ENCODE data around the gene STAT5A.

STAT5A gene

DNA sequence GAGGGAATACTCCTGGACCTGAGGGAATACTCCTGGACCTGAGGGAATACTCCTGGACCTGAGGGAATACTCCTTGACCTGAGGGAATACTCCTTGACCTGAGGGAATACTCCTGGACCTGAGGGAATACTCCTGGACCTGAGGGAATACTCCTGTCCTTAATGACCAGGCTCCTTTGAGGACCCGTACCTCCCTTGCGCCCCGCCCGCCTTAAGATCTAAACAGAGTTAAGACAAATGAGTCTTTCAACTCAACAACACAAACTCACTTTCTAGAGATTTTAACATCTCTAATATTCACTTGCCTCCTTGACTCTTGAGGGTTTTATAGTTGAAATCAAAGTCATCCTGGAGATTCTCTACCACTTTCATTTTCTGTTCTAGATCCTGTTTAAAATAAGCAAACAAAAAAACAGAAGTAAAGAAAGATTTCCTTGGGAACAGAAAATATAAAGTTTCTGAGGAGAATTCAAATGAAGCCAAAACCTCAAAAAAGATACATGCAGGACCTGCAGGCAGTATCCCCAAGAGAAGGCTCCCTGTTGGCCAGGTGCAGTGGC, 50.2 kb downstream of the STAT5A start:
- in situ Hi-C loops (cut with MboI; ENCODE audit: low pct_unique_long_range_greater_than_20kb, low sequenced_read_pairs, unreplicated experiment) = no loop called here
- TF ChIP-seq, protein P1, sequence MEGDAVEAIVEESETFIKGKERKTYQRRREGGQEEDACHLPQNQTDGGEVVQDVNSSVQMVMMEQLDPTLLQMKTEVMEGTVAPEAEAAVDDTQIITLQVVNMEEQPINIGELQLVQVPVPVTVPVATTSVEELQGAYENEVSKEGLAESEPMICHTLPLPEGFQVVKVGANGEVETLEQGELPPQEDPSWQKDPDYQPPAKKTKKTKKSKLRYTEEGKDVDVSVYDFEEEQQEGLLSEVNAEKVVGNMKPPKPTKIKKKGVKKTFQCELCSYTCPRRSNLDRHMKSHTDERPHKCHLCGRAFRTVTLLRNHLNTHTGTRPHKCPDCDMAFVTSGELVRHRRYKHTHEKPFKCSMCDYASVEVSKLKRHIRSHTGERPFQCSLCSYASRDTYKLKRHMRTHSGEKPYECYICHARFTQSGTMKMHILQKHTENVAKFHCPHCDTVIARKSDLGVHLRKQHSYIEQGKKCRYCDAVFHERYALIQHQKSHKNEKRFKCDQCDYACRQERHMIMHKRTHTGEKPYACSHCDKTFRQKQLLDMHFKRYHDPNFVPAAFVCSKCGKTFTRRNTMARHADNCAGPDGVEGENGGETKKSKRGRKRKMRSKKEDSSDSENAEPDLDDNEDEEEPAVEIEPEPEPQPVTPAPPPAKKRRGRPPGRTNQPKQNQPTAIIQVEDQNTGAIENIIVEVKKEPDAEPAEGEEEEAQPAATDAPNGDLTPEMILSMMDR (IDR thresholded peaks at IDR 0.05; ENCODE audit: extremely low read depth, insufficient read depth, missing control alignments) = no peak
- DNase-seq (ENCODE audit: low spot score) = no peak

DNA sequence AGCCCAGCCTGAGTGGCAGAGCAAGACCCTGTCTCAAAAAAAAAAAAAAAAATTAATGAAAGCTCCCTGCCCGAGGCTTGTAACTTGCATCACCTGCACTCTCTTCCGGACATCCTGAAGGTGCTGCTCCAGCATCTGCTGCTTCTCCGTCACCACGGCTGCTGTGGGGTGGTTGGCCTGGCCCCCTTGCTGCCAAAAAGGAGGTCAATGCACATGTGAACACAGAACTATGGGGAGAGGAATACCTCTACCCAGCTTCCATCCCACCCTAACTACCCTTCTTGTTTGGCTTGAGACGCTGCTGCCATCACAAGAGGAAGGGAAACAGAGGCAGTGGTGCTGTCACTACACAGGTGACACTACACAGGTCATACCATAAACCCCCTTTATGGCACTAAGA, 50.9 kb downstream of the STAT5A start:
- TF ChIP-seq, protein P1 (IDR thresholded peaks at IDR 0.05; ENCODE audit: extremely low read depth, insufficient read depth, missing control alignments) = no peak
- DNase-seq (ENCODE audit: low spot score) = no peak
- in situ Hi-C loops (cut with MboI; ENCODE audit: low pct_unique_long_range_greater_than_20kb, low sequenced_read_pairs, unreplicated experiment) = no loop called here

DNA sequence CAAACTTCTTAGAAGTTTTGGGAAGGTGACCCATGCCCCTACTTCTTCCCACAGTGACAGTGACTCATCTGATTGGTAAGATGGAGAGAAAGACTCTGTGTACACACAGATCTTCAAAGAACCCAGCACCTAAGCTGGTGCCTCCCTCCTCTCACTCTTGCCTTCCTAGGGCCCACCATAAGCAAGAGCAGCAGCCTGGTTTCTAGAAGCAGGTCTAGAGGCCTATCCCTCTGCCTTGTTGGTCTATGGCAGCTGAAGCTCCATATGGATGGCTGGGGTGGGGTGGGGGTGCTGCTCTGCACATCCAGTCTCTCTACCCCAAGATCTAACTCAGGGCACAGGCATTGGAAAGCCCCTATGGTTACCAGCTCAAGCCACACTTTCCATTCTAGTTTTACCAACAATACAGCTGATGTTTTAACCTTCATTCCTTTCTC, 52.4 kb downstream of the STAT5A start:
- no peak for DNase-seq (ENCODE audit: low spot score)
- TF ChIP-seq, protein P1 (IDR thresholded peaks at IDR 0.05; ENCODE audit: extremely low read depth, insufficient read depth, missing control alignments) = no peak
- in situ Hi-C loops (cut with MboI; ENCODE audit: low pct_unique_long_range_greater_than_20kb, low sequenced_read_pairs, unreplicated experiment) = no loop called here

DNA sequence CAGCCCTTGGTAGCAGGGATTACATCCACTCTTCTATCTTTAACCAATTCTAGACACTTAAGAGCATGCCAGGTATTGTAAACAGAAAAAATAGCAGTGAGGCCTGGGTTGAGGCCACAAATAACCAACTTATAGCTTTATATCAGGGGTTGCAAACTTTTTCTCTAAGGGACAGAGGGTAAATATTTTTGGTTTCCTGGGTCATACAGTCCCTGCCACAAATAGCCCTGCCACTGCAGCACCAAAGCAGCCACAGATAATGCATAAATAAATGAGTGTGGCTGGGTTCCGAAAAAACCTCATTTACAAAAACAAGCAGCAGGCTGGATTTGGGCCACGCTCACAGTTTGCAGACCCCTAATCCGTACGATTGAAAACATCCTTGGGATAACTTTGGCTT, 53.3 kb downstream of the STAT5A start:
- no peak for DNase-seq (ENCODE audit: low spot score)
- TF ChIP-seq, protein P1 (IDR thresholded peaks at IDR 0.05; ENCODE audit: extremely low read depth, insufficient read depth, missing control alignments) = no peak
- in situ Hi-C loops (cut with MboI; ENCODE audit: low pct_unique_long_range_greater_than_20kb, low sequenced_read_pairs, unreplicated experiment) = no loop called here

DNA sequence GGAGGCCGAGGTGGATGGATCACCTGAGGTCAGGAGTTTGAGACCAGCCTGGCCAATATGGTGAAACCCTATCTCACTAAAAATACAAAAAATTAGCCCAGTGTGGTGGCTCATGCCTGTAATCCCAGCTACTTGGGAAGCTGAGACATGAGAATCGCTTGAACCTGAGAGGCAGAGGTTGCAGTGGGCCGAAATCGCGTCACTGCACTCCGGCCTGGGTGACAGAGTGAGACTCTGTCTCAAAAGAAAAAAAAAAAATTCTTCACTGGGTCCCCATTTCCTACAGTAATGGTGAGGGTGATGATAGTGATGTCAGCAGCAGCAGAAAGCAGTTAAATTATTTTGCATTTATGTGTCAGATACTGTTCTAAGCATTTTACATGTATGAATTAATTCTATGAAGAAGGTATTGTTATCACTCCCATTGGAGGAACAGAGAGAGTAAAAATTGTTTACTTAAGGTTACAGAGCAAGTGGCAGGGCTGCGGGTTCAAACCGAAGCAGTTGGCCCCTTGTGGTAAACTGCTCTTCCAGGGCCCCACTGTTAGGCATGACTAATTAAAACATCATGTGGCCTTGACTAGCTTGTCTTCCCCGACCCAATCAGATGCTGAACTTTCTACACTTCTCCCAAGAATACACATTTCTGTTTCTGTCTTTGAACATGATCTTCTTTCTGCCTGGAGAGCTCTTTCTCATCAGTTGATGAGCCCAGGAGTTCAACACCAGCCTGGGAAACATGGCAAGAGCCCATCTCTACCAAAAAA, 54.1 kb downstream of the STAT5A start:
- in situ Hi-C loops (cut with MboI; ENCODE audit: low pct_unique_long_range_greater_than_20kb, low sequenced_read_pairs, unreplicated experiment) = no loop called here
- TF ChIP-seq, protein P1 (IDR thresholded peaks at IDR 0.05; ENCODE audit: extremely low read depth, insufficient read depth, missing control alignments) = no peak
- DNase-seq (ENCODE audit: low spot score) = no peak

DNA sequence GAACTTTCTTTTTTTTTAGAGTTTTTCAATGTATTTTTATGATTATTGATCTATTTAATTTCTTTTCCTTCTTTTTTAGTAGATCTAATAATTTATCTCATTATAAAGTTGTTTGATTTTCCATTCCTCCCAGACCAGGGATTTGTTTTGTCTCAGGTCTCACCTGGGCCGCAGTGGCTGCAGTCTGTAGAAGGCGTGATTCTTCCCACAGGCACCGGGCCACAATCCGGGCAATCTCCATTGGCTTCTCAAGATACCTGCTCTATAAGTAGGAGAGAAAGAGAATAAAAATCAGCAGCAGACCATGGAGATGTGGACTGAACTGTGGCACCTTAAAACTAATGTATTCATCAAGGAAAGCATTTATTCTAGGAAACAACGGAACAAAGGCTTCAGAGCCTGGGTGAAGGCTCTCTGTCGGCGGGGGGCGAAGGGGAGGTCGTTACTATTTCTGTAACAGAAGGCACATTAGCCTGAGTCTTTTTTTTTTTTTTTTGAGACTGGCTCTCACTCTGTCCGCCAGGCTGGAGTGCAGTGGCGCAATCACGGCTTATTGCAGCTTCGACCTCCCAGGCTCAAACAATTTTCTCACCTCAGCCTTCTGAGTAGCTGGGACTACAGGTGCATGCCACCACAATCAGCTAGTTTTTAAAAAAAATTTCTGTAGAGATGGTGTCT, 57.2 kb downstream of the STAT5A start:
- TF ChIP-seq, protein P1 (IDR thresholded peaks at IDR 0.05; ENCODE audit: extremely low read depth, insufficient read depth, missing control alignments) = no peak
- DNase-seq (ENCODE audit: low spot score) = no peak
- in situ Hi-C loops (cut with MboI; ENCODE audit: low pct_unique_long_range_greater_than_20kb, low sequenced_read_pairs, unreplicated experiment) = no loop called here
